Sigmoid colon (tissue), 7 donors: ENCODE data around the gene FMO4. TPM values are rescaled to one million over a fixed set of nuclear protein-coding genes. Genes with fewer than 3 reads are reported as not detected.
"Not testable (repeated sequence)": the region's sequence is repeated elsewhere in the genome, so short reads cannot be mapped to it uniquely, and the experiment has no call there.

ENCODE experiments used
- DNase-seq: peaks from one replicate; pipeline ENCODE4 v3.0.0-alpha.2; 2019
- H3K27ac ChIP-seq, 4 donors: fragments of 200-600 bp; sonication (generic); one replicate each; pipeline ENCODE4 v1.5.1; 2016 to 2019; ENCODE audit warnings: mild to moderate bottlenecking in 1 of 4
- H3K27me3 ChIP-seq, 3 donors: fragments of 200-600 bp; sonication (generic); one replicate each; pipeline ENCODE4 v1.5.1; 2019; ENCODE audit warnings: mild to moderate bottlenecking in 1 of 3
- H3K36me3 ChIP-seq, 4 donors: fragments of 200-600 bp; sonication (generic); one replicate each; pipeline ENCODE4 v1.5.1; 2016 to 2019
- H3K4me1 ChIP-seq, 4 donors: fragments of 200-600 bp; sonication (generic); one replicate each; pipeline ENCODE4 v1.5.1; 2017 to 2019
- H3K4me3 ChIP-seq, 4 donors: fragments of 200-600 bp; sonication (generic); one replicate each; pipeline ENCODE4 v1.5.1; 2017 to 2019; ENCODE audit warnings: mild to moderate bottlenecking in 2 of 4, moderate library complexity in 1 of 4
- H3K9me3 ChIP-seq, 4 donors: fragments of 200-600 bp in 3 of 4; sonication (generic) in 3 of 4; one replicate each; pipeline versions ENCODE4 v1.5.1 to v1.6.1; 2013 to 2019
- EP300 ChIP-seq, 4 donors: sonication (generic); formaldehyde crosslinking; IDR thresholded peaks; one replicate each; pipeline ENCODE4 v1.6.1; 2017; ENCODE audit warnings: antibody characterized with exemption in 4 of 4
- POLR2A ChIP-seq, 2 donors: fragments of 450-650 bp; IDR thresholded peaks; one replicate each; pipeline ENCODE4 v1.6.1; 2016; ENCODE audit warnings: antibody characterized with exemption in 2 of 2, mild to moderate bottlenecking in 2 of 2, moderate library complexity in 2 of 2
- POLR2AphosphoS5 ChIP-seq, 4 donors: sonication (generic); formaldehyde crosslinking; IDR thresholded peaks; one replicate each; pipeline ENCODE4 v1.6.1; 2017; ENCODE audit warnings: antibody characterized with exemption in 4 of 4
- WGBS, 2 donors: extraction: QIAGEN DNeasy Blood & Tissue Kit; methylation state at CpG; one replicate each; pipeline ENCODE4 v1.1.7; 2013; 5-methylcytosine and 5-hydroxymethylcytosine counted together
- intact Hi-C: fragments of 100-400 bp; cut with DNase I; formaldehyde crosslinking; loops from one replicate; pipeline ENCODE4 v1.15.1; 2023
- polyA plus RNA-seq, 3 donors: library from polyadenylated mRNA; stranded (reverse); fragments of 200-250 nt; gene quantifications; one replicate each; pipeline ENCODE4 v1.2.3, GENCODE V29; 2013
- total RNA-seq, 4 donors: library from RNA; depleted of rRNA; stranded (reverse); fragments of >200 nt; gene quantifications; one replicate each; pipeline ENCODE4 v1.1.0, GENCODE V29; 2016
- TF ChIP-seq, protein P1 (sequence below), 4 experiments: fragments of 450-650 bp in 3 of 4; fragments of 200-600 bp in 1 of 4; IDR thresholded peaks; one replicate each; pipeline ENCODE4 v1.5.1; 2016 to 2019; ENCODE audit warnings: antibody characterized with exemption in 4 of 4, mild to moderate bottlenecking in 3 of 4, moderate library complexity in 2 of 4
- donor health status: healthy with polysubstance abuse.
- donor health status: Bipolar disorder and iron deficiency.
- donor health status: healthy.

The FMO4 gene
- total and polyA plus RNA-seq, 7 donors, result 2.0 to 13.9 (median 4.3) TPM

DNA sequence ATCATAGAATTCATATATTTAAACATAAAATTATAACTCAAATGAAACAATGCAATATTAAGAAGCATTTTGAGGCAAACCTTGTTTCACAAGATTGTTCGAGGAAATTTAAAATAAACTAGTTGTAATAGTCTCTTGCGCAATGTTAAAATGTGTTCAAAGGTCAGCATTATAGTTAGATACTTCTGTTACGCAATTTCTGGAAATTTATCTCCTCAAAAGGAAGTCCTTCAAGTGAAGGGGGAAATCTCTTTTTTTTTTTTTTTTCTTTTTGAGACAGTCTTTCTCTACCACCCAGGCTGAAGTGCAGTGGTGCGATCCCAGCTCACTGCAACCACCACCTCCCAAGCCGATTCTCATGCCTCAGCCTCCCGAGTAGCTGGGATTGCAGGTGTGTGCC is 52.1 kb downstream of the FMO4 start:
- H3K4me1 ChIP-seq, result no peaks in the 10 kb centered on the region
- 57 to 80% methylated on average over 6 of the region's 6 CpGs for WGBS, 2 donors
- H3K27me3 ChIP-seq, result no peaks in the 10 kb centered on the region
- no peak overlapping the region for H3K4me3 ChIP-seq
- H3K36me3 ChIP-seq, result no peaks in the 10 kb centered on the region
- DNase-seq, result no peak
- H3K9me3 ChIP-seq, result no peaks in the 10 kb centered on the region
- H3K27ac ChIP-seq, result no peak overlapping the region
- intact Hi-C loops, result no loop called here
- peak in 1 of 4 donors; percentile 19 for TF ChIP-seq POLR2AphosphoS5 (IDR thresholded peaks at IDR 0.05)
- TF ChIP-seq, protein P1, sequence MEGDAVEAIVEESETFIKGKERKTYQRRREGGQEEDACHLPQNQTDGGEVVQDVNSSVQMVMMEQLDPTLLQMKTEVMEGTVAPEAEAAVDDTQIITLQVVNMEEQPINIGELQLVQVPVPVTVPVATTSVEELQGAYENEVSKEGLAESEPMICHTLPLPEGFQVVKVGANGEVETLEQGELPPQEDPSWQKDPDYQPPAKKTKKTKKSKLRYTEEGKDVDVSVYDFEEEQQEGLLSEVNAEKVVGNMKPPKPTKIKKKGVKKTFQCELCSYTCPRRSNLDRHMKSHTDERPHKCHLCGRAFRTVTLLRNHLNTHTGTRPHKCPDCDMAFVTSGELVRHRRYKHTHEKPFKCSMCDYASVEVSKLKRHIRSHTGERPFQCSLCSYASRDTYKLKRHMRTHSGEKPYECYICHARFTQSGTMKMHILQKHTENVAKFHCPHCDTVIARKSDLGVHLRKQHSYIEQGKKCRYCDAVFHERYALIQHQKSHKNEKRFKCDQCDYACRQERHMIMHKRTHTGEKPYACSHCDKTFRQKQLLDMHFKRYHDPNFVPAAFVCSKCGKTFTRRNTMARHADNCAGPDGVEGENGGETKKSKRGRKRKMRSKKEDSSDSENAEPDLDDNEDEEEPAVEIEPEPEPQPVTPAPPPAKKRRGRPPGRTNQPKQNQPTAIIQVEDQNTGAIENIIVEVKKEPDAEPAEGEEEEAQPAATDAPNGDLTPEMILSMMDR (IDR thresholded peaks at IDR 0.05), result no peak

DNA sequence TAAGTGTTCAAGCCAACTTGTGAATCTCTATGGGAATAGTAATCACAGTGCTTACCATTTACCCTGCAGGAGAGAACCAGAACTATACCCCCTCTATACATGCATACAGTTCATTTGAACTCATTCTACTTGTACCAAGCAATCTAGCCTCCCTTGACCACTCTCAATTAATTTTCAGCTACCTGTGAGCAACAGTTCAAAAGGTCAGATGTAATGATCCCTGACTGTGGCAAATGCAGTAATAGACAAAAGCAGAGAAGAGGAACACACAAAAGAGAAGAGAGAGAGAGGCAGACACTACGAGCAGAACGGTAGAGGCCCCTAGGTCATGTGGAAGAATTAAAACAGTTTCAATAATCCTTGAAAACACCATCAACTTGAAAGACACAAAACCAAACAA is 52.8 kb downstream of the FMO4 start:
- TF ChIP-seq EP300 (IDR thresholded peaks at IDR 0.05), result no peak
- TF ChIP-seq, protein P1 (IDR thresholded peaks at IDR 0.05), result no peak
- TF ChIP-seq POLR2AphosphoS5 (IDR thresholded peaks at IDR 0.05), result no peak
- TF ChIP-seq POLR2A (IDR thresholded peaks at IDR 0.05), result no peak
- WGBS, 2 donors, result 66 to 78% methylated on average over 2 of the region's 2 CpGs

DNA sequence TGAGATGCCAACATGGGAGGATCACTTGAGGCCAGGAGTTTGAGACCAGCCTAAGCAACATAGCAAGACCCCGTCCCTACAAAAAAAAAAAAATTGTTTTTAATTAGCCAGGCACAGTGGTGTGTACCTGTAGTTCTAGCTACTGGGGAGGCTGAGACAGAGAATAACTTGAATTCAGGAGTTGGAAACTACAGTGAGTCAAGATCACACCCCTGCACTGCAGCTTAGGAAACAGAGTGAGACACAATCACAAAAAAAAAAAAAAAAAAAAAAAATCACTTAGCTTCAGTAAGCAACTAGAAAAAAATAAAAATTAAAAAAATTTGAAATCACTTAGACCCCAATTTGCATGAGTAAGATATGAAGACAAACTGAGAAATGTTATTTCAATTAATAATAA is 53.5 kb downstream of the FMO4 start:
- no peak overlapping the region for H3K4me3 ChIP-seq
- no peaks in the 10 kb centered on the region for H3K27me3 ChIP-seq
- DNase-seq, result no peak
- TF ChIP-seq POLR2AphosphoS5 (IDR thresholded peaks at IDR 0.05) (no peak), POLR2A (IDR thresholded peaks at IDR 0.05) (no peak), EP300 (IDR thresholded peaks at IDR 0.05) (no peak)
- TF ChIP-seq, protein P1 (IDR thresholded peaks at IDR 0.05), result no peak
- H3K4me1 ChIP-seq, result no peaks in the 10 kb centered on the region
- H3K36me3 ChIP-seq, result no peaks in the 10 kb centered on the region
- no peaks in the 10 kb centered on the region for H3K9me3 ChIP-seq
- H3K27ac ChIP-seq, result no peak overlapping the region
- intact Hi-C loops, result no loop called here
- WGBS, 2 donors, result 93 to 95% methylated on average over 1 of the region's 1 CpG

More for the DNA sequence above, 52.8 kb downstream of the FMO4 start:
- no peak for DNase-seq
- intact Hi-C loops, result no loop called here
- no peak overlapping the region for H3K4me3 ChIP-seq
- no peaks in the 10 kb centered on the region for H3K4me1 ChIP-seq
- H3K9me3 ChIP-seq, result no peaks in the 10 kb centered on the region
- H3K27ac ChIP-seq, result no peak overlapping the region
- no peaks in the 10 kb centered on the region for H3K36me3 ChIP-seq
- no peaks in the 10 kb centered on the region for H3K27me3 ChIP-seq

DNA sequence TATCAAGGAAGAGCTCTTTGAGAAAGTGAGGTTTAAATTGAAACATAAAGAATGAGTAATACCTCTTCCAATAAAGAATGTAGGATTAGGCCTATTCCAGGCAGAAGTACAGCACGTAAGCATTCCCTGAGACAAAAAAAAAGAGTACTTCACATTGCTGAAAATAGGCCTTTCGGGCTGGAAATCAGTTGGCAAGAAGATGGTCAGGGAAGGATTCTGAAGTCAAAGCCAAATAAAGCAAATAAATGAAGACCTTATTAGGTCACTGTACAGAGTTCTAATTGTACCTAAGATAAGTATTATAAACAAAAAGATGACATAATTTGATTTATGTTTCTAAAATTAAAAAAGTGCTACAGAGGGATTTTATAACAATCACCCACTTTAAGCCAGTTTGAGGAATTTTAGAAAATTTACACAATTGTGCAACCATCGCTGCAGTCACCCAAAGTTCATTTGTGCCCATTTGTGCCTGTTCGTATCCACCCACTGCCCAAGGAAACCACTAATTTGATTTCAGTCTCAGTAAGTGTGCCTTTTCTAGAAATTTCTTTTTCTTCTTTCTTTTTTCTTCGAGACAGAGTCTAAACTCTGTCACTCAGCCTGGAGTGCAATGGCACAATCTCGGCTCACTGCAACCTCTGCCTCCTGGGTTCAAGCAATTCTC is 58.6 kb downstream of the FMO4 start:
- no peaks in the 10 kb centered on the region for H3K9me3 ChIP-seq
- intact Hi-C loops, result no loop called here
- H3K36me3 ChIP-seq, result no peaks in the 10 kb centered on the region
- TF ChIP-seq EP300 (IDR thresholded peaks at IDR 0.05), result no peak
- TF ChIP-seq, protein P1 (IDR thresholded peaks at IDR 0.05), result no peak
- no peak for TF ChIP-seq POLR2A (IDR thresholded peaks at IDR 0.05)
- no peak for TF ChIP-seq POLR2AphosphoS5 (IDR thresholded peaks at IDR 0.05)
- 91 to 94% methylated on average over 6 of the region's 6 CpGs for WGBS, 2 donors
- no peak for DNase-seq
- H3K27me3 ChIP-seq, result no peaks in the 10 kb centered on the region
- no peaks in the 10 kb centered on the region for H3K4me1 ChIP-seq
- no peak overlapping the region for H3K27ac ChIP-seq
- no peak overlapping the region for H3K4me3 ChIP-seq

DNA sequence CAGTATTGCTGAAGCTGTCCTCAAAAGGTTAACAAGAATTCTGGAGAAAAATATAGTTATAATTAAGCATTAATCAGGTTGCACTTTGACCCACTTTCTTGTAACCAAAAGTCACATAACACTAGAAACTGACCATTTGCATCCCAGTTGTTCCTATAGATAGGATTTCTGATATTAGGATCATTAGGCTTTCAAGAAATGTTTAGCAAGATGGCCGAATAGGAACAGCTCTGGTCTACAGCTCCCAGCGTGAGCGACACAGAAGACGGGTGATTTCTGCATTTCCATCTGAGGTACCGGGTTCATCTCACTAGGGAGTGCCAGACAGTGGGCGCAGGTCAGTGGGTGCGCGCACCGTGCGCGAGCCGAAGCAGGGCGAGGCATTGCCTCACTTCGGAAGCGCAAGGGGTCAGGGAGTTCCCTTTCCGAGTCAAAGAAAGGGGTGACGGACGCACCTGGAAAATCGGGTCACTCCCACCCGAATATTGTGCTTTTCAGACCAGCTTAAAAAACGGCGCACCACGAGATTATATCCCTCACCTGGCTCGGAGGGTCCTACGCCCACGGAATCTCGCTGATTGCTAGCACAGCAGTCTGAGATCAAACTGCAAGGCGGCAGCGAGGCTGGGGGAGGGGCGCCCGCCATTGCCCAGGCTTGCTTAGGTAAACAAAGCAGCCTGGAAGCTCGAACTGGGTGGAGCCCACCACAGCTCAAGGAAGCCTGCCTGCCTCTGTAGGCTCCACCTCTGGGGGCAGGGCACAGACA is 59.6 kb downstream of the FMO4 start:
- H3K9me3 ChIP-seq, H3K27ac ChIP-seq, H3K27me3 ChIP-seq, intact Hi-C loops, DNase-seq, H3K36me3 ChIP-seq, H3K4me1 ChIP-seq, H3K4me3 ChIP-seq: not testable (repeated sequence)
- WGBS, 2 donors, result 40 to 86% methylated on average over 30 to 32 of the region's 32 CpGs
